ENCODE results near the gene UBE2J1. TPM values are rescaled to one million over a fixed set of nuclear protein-coding genes. Genes with fewer than 3 reads are reported as not detected.
A peak's percentile ranks its signal among the peaks of the same experiment; 100 is the strongest.

The UBE2J1 gene
- total and polyA plus RNA-seq, 10 of the 15 experiments (the other 5 are each of a cell fraction or from before 2014, with no cell fraction given) = 48.7 to 131 (median 90.0) TPM

DNA sequence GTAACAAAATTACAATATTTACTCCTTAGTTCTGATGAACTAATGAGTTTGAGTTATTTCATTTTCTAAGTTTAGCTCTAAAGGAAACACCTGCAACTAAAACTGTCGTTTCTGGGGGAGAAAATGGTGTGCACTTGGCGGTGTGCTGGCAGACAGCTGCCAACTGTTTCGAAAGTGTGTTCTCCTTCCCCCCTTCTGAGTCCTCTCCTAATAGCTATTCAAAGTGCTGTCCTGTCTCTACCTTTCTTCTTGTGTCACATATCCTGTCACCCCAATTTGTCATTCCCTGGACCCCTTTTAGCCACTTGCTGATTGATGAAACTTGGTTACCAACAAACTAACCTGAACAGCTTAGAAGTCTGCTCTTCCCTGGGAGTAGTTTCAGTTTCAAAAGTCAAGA, 4.9 kb upstream of the UBE2J1 start (continued):
- TF ChIP-seq, protein P1, sequence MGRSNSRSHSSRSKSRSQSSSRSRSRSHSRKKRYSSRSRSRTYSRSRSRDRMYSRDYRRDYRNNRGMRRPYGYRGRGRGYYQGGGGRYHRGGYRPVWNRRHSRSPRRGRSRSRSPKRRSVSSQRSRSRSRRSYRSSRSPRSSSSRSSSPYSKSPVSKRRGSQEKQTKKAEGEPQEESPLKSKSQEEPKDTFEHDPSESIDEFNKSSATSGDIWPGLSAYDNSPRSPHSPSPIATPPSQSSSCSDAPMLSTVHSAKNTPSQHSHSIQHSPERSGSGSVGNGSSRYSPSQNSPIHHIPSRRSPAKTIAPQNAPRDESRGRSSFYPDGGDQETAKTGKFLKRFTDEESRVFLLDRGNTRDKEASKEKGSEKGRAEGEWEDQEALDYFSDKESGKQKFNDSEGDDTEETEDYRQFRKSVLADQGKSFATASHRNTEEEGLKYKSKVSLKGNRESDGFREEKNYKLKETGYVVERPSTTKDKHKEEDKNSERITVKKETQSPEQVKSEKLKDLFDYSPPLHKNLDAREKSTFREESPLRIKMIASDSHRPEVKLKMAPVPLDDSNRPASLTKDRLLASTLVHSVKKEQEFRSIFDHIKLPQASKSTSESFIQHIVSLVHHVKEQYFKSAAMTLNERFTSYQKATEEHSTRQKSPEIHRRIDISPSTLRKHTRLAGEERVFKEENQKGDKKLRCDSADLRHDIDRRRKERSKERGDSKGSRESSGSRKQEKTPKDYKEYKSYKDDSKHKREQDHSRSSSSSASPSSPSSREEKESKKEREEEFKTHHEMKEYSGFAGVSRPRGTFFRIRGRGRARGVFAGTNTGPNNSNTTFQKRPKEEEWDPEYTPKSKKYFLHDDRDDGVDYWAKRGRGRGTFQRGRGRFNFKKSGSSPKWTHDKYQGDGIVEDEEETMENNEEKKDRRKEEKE (IDR thresholded peaks at IDR 0.05) = no peak
- TF ChIP-seq ZNF217 (IDR thresholded peaks at IDR 0.05) (no peak), HCFC1 (IDR thresholded peaks at IDR 0.05; ENCODE audit: low read length) (no peak), POLR2AphosphoS2 (IDR thresholded peaks at IDR 0.05; ENCODE audit: low read depth, low read length) (no peak; the same call in 1 of the 2 replicates), SMAD5 (IDR thresholded peaks at IDR 0.05; ENCODE audit: low read depth) (no peak), JUND (IDR thresholded peaks at IDR 0.05; ENCODE audit: low read depth, low read length) (no peak), PML (IDR thresholded peaks at IDR 0.05; ENCODE audit: low read length) (peak; percentile 85)
- TF ChIP-seq, protein P2, sequence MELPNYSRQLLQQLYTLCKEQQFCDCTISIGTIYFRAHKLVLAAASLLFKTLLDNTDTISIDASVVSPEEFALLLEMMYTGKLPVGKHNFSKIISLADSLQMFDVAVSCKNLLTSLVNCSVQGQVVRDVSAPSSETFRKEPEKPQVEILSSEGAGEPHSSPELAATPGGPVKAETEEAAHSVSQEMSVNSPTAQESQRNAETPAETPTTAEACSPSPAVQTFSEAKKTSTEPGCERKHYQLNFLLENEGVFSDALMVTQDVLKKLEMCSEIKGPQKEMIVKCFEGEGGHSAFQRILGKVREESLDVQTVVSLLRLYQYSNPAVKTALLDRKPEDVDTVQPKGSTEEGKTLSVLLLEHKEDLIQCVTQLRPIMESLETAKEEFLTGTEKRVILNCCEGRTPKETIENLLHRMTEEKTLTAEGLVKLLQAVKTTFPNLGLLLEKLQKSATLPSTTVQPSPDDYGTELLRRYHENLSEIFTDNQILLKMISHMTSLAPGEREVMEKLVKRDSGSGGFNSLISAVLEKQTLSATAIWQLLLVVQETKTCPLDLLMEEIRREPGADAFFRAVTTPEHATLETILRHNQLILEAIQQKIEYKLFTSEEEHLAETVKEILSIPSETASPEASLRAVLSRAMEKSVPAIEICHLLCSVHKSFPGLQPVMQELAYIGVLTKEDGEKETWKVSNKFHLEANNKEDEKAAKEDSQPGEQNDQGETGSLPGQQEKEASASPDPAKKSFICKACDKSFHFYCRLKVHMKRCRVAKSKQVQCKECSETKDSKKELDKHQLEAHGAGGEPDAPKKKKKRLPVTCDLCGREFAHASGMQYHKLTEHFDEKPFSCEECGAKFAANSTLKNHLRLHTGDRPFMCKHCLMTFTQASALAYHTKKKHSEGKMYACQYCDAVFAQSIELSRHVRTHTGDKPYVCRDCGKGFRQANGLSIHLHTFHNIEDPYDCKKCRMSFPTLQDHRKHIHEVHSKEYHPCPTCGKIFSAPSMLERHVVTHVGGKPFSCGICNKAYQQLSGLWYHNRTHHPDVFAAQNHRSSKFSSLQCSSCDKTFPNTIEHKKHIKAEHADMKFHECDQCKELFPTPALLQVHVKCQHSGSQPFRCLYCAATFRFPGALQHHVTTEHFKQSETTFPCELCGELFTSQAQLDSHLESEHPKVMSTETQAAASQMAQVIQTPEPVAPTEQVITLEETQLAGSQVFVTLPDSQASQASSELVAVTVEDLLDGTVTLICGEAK (IDR thresholded peaks at IDR 0.05; ENCODE audit: borderline replicate concordance) = no peak
- TF ChIP-seq, protein P3, sequence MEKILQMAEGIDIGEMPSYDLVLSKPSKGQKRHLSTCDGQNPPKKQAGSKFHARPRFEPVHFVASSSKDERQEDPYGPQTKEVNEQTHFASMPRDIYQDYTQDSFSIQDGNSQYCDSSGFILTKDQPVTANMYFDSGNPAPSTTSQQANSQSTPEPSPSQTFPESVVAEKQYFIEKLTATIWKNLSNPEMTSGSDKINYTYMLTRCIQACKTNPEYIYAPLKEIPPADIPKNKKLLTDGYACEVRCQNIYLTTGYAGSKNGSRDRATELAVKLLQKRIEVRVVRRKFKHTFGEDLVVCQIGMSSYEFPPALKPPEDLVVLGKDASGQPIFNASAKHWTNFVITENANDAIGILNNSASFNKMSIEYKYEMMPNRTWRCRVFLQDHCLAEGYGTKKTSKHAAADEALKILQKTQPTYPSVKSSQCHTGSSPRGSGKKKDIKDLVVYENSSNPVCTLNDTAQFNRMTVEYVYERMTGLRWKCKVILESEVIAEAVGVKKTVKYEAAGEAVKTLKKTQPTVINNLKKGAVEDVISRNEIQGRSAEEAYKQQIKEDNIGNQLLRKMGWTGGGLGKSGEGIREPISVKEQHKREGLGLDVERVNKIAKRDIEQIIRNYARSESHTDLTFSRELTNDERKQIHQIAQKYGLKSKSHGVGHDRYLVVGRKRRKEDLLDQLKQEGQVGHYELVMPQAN (conservative IDR thresholded peaks at IDR 0.05) = no peak
- TF ChIP-seq, protein P4, sequence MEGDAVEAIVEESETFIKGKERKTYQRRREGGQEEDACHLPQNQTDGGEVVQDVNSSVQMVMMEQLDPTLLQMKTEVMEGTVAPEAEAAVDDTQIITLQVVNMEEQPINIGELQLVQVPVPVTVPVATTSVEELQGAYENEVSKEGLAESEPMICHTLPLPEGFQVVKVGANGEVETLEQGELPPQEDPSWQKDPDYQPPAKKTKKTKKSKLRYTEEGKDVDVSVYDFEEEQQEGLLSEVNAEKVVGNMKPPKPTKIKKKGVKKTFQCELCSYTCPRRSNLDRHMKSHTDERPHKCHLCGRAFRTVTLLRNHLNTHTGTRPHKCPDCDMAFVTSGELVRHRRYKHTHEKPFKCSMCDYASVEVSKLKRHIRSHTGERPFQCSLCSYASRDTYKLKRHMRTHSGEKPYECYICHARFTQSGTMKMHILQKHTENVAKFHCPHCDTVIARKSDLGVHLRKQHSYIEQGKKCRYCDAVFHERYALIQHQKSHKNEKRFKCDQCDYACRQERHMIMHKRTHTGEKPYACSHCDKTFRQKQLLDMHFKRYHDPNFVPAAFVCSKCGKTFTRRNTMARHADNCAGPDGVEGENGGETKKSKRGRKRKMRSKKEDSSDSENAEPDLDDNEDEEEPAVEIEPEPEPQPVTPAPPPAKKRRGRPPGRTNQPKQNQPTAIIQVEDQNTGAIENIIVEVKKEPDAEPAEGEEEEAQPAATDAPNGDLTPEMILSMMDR (IDR thresholded peaks at IDR 0.05 in 2 of 3, conservative IDR thresholded peaks at IDR 0.05 in 1 of 3; ENCODE audit: control insufficient read depth in 2 of 3, extremely low read depth in 1 of 3, insufficient read depth in 1 of 3, low read depth in 3 of 3, low read length in 3 of 3) = no peak
